NB4 (cell line): ENCODE measurements around the gene IFI35.

ENCODE experiments used
- CTCF ChIP-seq: IDR thresholded peaks from one replicate; pipeline ENCODE4 v1.5.1; 2012; ENCODE audit warnings: low read depth, low read length
- POLR2A ChIP-seq: IDR thresholded peaks from 2 replicates; pipeline ENCODE4 v1.6.1; 2011; ENCODE audit warnings: mild to moderate bottlenecking; ENCODE audit not compliant: insufficient read length; ENCODE audit errors: extremely low read depth

- TF ChIP-seq CTCF (no peak), POLR2A (no peak)
These were observed 27.6 kb downstream of the IFI35 start for GRCh38 chr17:43033948-43034881.
